Measurements from ENCODE around the gene LOXHD1.

LOXHD1 gene

GRCh38 chr18:46569211-46569610 is 87.8 kb downstream of the LOXHD1 start:
- Histone ChIP-seq H3K4me1 (ENCODE audit: insufficient read depth, low read length) (no peaks in the 10 kb centered on the region), H3K9ac (ENCODE audit: low read depth, low read length) (no peak overlapping the region), H3K9me3 (ENCODE audit: control insufficient read depth, insufficient read depth, low read length) (no peaks in the 10 kb centered on the region), H3K36me3 (ENCODE audit: insufficient read depth, low read length) (no peaks in the 10 kb centered on the region)

- Histone ChIP-seq H3K9me3 (ENCODE audit: control insufficient read depth, insufficient read depth, low read length) (no peaks in the 10 kb centered on the region), H3K4me1 (ENCODE audit: insufficient read depth, low read length) (peaks cover 11% of the 10 kb centered on the region; the same call in 1 of the 2 replicates), H3K36me3 (ENCODE audit: insufficient read depth, low read length) (no peaks in the 10 kb centered on the region), H3K9ac (ENCODE audit: low read depth, low read length) (no peak overlapping the region)
These were observed 89.8 kb downstream of the LOXHD1 start for GRCh38 chr18:46567196-46567595.

- Histone ChIP-seq H3K36me3 (ENCODE audit: insufficient read depth, low read length) (no peaks in the 10 kb centered on the region), H3K4me1 (ENCODE audit: insufficient read depth, low read length) (peaks cover 11% of the 10 kb centered on the region; the same call in 1 of the 2 replicates), H3K9ac (ENCODE audit: low read depth, low read length) (no peak overlapping the region), H3K9me3 (ENCODE audit: control insufficient read depth, insufficient read depth, low read length) (no peaks in the 10 kb centered on the region)
These were observed 90.9 kb downstream of the LOXHD1 start for GRCh38 chr18:46566111-46566510.

GRCh38 chr18:46565256-46565655 is 91.8 kb downstream of the LOXHD1 start:
- no peak overlapping the region for H3K9ac ChIP-seq (ENCODE audit: low read depth, low read length)
- peaks cover 11% of the 10 kb centered on the region; the same call in 1 of the 2 replicates for H3K4me1 ChIP-seq (ENCODE audit: insufficient read depth, low read length)
- no peaks in the 10 kb centered on the region for H3K9me3 ChIP-seq (ENCODE audit: control insufficient read depth, insufficient read depth, low read length)
- no peaks in the 10 kb centered on the region for H3K36me3 ChIP-seq (ENCODE audit: insufficient read depth, low read length)

- Histone ChIP-seq H3K4me1 (ENCODE audit: insufficient read depth, low read length) (peaks cover 11% of the 10 kb centered on the region; the same call in 1 of the 2 replicates), H3K9ac (ENCODE audit: low read depth, low read length) (no peak overlapping the region; the same call in 1 of the 2 replicates), H3K9me3 (ENCODE audit: control insufficient read depth, insufficient read depth, low read length) (no peaks in the 10 kb centered on the region), H3K36me3 (ENCODE audit: insufficient read depth, low read length) (no peaks in the 10 kb centered on the region)
These were observed 93.7 kb downstream of the LOXHD1 start for GRCh38 chr18:46563317-46563716.

- H3K4me1 ChIP-seq (ENCODE audit: insufficient read depth, low read length): peaks cover 11% of the 10 kb centered on the region; the same call in 1 of the 2 replicates
- no peak overlapping the region for H3K9ac ChIP-seq (ENCODE audit: low read depth, low read length)
- no peaks in the 10 kb centered on the region for H3K36me3 ChIP-seq (ENCODE audit: insufficient read depth, low read length)
- H3K9me3 ChIP-seq (ENCODE audit: control insufficient read depth, insufficient read depth, low read length): no peaks in the 10 kb centered on the region
These were observed 94.3 kb downstream of the LOXHD1 start for GRCh38 chr18:46562674-46563192.

- Histone ChIP-seq H3K4me1 (ENCODE audit: insufficient read depth, low read length) (peaks cover 11% of the 10 kb centered on the region; the same call in 1 of the 2 replicates), H3K9ac (ENCODE audit: low read depth, low read length) (no peak overlapping the region), H3K36me3 (ENCODE audit: insufficient read depth, low read length) (no peaks in the 10 kb centered on the region), H3K9me3 (ENCODE audit: control insufficient read depth, insufficient read depth, low read length) (no peaks in the 10 kb centered on the region)
These were observed 96.4 kb downstream of the LOXHD1 start for GRCh38 chr18:46560671-46561045.

- Histone ChIP-seq H3K9me3 (ENCODE audit: control insufficient read depth, insufficient read depth, low read length) (no peaks in the 10 kb centered on the region), H3K9ac (ENCODE audit: low read depth, low read length) (no peak overlapping the region), H3K4me1 (ENCODE audit: insufficient read depth, low read length) (peaks cover 11% of the 10 kb centered on the region; the same call in 1 of the 2 replicates), H3K36me3 (ENCODE audit: insufficient read depth, low read length) (no peaks in the 10 kb centered on the region)
These were observed 96.9 kb downstream of the LOXHD1 start for GRCh38 chr18:46559946-46560670.

- Histone ChIP-seq H3K4me1 (ENCODE audit: insufficient read depth, low read length) (peaks cover 11% of the 10 kb centered on the region; the same call in 1 of the 2 replicates), H3K9ac (ENCODE audit: low read depth, low read length) (no peak overlapping the region), H3K9me3 (ENCODE audit: control insufficient read depth, insufficient read depth, low read length) (no peaks in the 10 kb centered on the region), H3K36me3 (ENCODE audit: insufficient read depth, low read length) (no peaks in the 10 kb centered on the region)
These were observed 97.7 kb downstream of the LOXHD1 start for GRCh38 chr18:46559296-46559695.

- H3K9ac ChIP-seq (ENCODE audit: low read depth, low read length): no peak overlapping the region
- no peaks in the 10 kb centered on the region for H3K36me3 ChIP-seq (ENCODE audit: insufficient read depth, low read length)
- H3K4me1 ChIP-seq (ENCODE audit: insufficient read depth, low read length): no peaks in the 10 kb centered on the region
- no peaks in the 10 kb centered on the region for H3K9me3 ChIP-seq (ENCODE audit: control insufficient read depth, insufficient read depth, low read length)
These were observed 100.3 kb downstream of the LOXHD1 start for GRCh38 chr18:46556590-46557206.

GRCh38 chr18:46555724-46556123 is 101.3 kb downstream of the LOXHD1 start:
- H3K36me3 ChIP-seq (ENCODE audit: insufficient read depth, low read length): no peaks in the 10 kb centered on the region
- H3K9me3 ChIP-seq (ENCODE audit: control insufficient read depth, insufficient read depth, low read length): no peaks in the 10 kb centered on the region
- H3K9ac ChIP-seq (ENCODE audit: low read depth, low read length): no peak overlapping the region
- no peaks in the 10 kb centered on the region for H3K4me1 ChIP-seq (ENCODE audit: insufficient read depth, low read length)

- Histone ChIP-seq H3K9me3 (ENCODE audit: control insufficient read depth, insufficient read depth, low read length) (no peaks in the 10 kb centered on the region), H3K36me3 (ENCODE audit: insufficient read depth, low read length) (no peaks in the 10 kb centered on the region), H3K4me1 (ENCODE audit: insufficient read depth, low read length) (no peaks in the 10 kb centered on the region)
These were observed 101.8 kb downstream of the LOXHD1 start for GRCh38 chr18:46555213-46555612.

GRCh38 chr18:46554406-46555080 is 102.5 kb downstream of the LOXHD1 start:
- H3K4me1 ChIP-seq (ENCODE audit: insufficient read depth, low read length): no peaks in the 10 kb centered on the region
- H3K9me3 ChIP-seq (ENCODE audit: control insufficient read depth, insufficient read depth, low read length): no peaks in the 10 kb centered on the region
- no peak overlapping the region for H3K9ac ChIP-seq (ENCODE audit: low read depth, low read length)
- no peaks in the 10 kb centered on the region for H3K36me3 ChIP-seq (ENCODE audit: insufficient read depth, low read length)

More at GRCh38 chr18:46555213-46555612, 101.8 kb downstream of the LOXHD1 start:
- no peak overlapping the region for H3K9ac ChIP-seq (ENCODE audit: low read depth, low read length)

GRCh38 chr18:46550609-46551008 is 106.4 kb downstream of the LOXHD1 start:
- no peaks in the 10 kb centered on the region for H3K4me1 ChIP-seq (ENCODE audit: insufficient read depth, low read length)
- no peaks in the 10 kb centered on the region for H3K36me3 ChIP-seq (ENCODE audit: insufficient read depth, low read length)
- no peak overlapping the region for H3K9ac ChIP-seq (ENCODE audit: low read depth, low read length)
- H3K9me3 ChIP-seq (ENCODE audit: control insufficient read depth, insufficient read depth, low read length): no peaks in the 10 kb centered on the region
